IPS-18a (cell line): ENCODE data around the gene LINGO3.
A peak's percentile ranks its signal among the peaks of the same experiment; 100 is the strongest.

Experiments used
- H3K27ac ChIP-seq: one replicate; pipeline ENCODE4 v1.5.1; 2013; ENCODE audit warnings: low read length
- H3K27me3 ChIP-seq: one replicate; pipeline ENCODE4 v1.6.1; 2013; ENCODE audit warnings: mild to moderate bottlenecking, low read length; ENCODE audit not compliant: control insufficient read depth, insufficient read depth
- H3K36me3 ChIP-seq: one replicate; pipeline ENCODE4 v1.6.1; 2013; ENCODE audit warnings: low read depth, low read length; ENCODE audit not compliant: control insufficient read depth
- H3K4me1 ChIP-seq: one replicate; pipeline ENCODE4 v1.6.1; 2013; ENCODE audit warnings: low read depth, low read length; ENCODE audit not compliant: control insufficient read depth
- H3K4me3 ChIP-seq: one replicate; pipeline ENCODE4 v1.5.1; 2013; ENCODE audit warnings: low read length
- H3K9ac ChIP-seq: one replicate; pipeline ENCODE4 v1.6.1; 2013; ENCODE audit warnings: mild to moderate bottlenecking, low read length, moderate library complexity
- H3K9me3 ChIP-seq: one replicate; pipeline ENCODE4 v1.6.1; 2013; ENCODE audit warnings: low read depth, low read length; ENCODE audit not compliant: control insufficient read depth

The LINGO3 gene

GRCh38 chr19:2273356-2274184, 34.4 kb downstream of the LINGO3 start:
- no peaks in the 10 kb centered on the region for H3K9me3 ChIP-seq

GRCh38 chr19:2271234-2272103, 36.5 kb downstream of the LINGO3 start:
- H3K4me3 ChIP-seq: peak overlapping the region; percentile 91
- no peaks in the 10 kb centered on the region for H3K9me3 ChIP-seq
- no peaks in the 10 kb centered on the region for H3K27me3 ChIP-seq
- peak overlapping the region; percentile 92 for H3K9ac ChIP-seq
- no peak overlapping the region for H3K27ac ChIP-seq
- H3K36me3 ChIP-seq: peaks cover 12% of the 10 kb centered on the region
- H3K4me1 ChIP-seq: peaks cover 3% of the 10 kb centered on the region

More at GRCh38 chr19:2273356-2274184, 34.4 kb downstream of the LINGO3 start:
- H3K27ac ChIP-seq: no peak overlapping the region
- peaks cover 3% of the 10 kb centered on the region for H3K4me1 ChIP-seq
- no peaks in the 10 kb centered on the region for H3K27me3 ChIP-seq
- peak overlapping the region; percentile 45 for H3K4me3 ChIP-seq
- peaks cover 12% of the 10 kb centered on the region for H3K36me3 ChIP-seq
- H3K9ac ChIP-seq: no peak overlapping the region

DNA sequence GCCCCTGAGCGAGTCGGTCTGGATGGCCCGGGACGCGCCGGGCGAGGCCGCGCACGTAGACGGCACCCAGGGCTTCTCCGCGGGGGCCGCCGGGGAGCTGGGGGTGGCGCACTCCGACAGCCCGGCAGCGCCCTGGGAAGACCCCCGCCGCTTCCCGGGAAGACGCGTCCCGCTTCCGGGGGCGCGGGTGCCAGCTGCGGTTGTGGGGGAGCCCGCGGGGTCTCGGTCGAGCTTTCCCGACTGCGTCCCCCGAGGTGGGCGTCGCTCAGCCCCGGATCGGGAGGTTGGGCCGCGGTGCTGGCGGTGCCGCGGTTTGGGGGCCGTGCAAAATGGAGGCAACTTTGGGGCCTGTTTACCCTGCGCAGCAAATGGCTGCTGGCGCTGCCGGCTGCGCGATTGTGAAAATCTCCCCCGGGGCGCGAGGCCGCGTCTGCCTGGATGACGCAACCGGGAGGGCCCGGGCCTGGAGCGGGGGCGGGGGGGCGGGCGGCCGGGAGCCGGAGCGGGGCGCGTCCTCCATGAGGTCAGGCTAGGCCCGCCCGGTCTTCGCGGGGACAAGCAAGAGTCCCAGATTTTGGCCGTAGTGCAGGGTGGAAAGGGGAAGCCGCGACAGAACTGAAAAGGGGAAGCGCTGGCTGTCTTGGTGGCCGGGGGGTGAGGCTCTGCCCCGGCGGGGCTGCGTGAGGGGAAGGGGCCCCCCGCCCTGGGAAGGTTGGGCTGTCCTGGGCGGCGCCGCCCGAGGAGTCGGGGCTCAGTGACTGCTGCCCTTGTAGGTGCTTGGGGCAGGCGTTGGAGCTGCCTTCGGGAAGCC, 37.3 kb downstream of the LINGO3 start:
- H3K27ac ChIP-seq: no peak overlapping the region
- peaks cover 12% of the 10 kb centered on the region for H3K36me3 ChIP-seq

DNA sequence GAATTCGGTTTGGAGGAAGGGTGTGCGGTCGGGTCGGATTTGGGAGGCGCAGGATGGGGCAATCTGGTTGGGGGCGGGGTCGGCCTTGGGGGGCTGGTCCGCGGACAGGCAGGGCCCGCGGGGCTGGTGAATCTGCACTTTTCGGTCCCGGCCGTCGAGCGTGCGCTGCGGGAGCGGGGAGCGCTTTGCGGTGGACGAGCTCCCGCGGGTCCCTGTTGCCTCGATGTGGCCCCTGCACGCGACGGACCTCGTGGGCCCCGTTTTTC, 37.9 kb downstream of the LINGO3 start:
- peak overlapping the region; percentile 91 for H3K4me3 ChIP-seq
- H3K36me3 ChIP-seq: peaks cover 12% of the 10 kb centered on the region
- H3K27me3 ChIP-seq: no peaks in the 10 kb centered on the region
- no peaks in the 10 kb centered on the region for H3K9me3 ChIP-seq
- H3K27ac ChIP-seq: peak overlapping the region; percentile 53
- H3K9ac ChIP-seq: peak overlapping the region; percentile 92
- H3K4me1 ChIP-seq: peaks cover 3% of the 10 kb centered on the region

More for the DNA sequence above, 37.3 kb downstream of the LINGO3 start:
- Histone ChIP-seq H3K4me3 (peak overlapping the region; percentile 91), H3K9me3 (no peaks in the 10 kb centered on the region), H3K9ac (peak overlapping the region; percentile 92), H3K27me3 (no peaks in the 10 kb centered on the region), H3K4me1 (peaks cover 3% of the 10 kb centered on the region)

- Histone ChIP-seq H3K27ac (peak overlapping the region; percentile 53), H3K9ac (peak overlapping the region; percentile 92), H3K27me3 (no peaks in the 10 kb centered on the region), H3K4me1 (peaks cover 3% of the 10 kb centered on the region), H3K9me3 (no peaks in the 10 kb centered on the region), H3K36me3 (peaks cover 12% of the 10 kb centered on the region), H3K4me3 (peak overlapping the region; percentile 91)
Observed at GRCh38 chr19:2269244-2270156, 38.5 kb downstream of the LINGO3 start.

DNA sequence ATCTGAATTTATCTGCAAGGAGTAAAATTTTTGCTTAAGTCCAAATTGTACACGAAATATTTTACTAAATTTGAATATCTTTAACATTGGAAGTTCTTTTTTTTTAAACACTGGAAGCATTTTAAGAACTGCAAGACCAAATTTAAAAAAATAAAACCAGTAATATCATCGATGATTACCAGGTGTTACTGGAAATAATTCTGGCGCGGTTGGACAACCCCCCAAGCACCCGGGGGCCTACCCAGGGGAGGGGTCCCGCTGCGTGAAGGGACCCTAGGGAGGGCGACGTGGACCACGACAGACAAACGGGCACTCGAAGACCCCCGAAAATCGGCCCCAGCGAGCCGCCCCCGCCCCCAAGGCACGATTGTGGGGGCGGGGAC, 39.1 kb downstream of the LINGO3 start:
- Histone ChIP-seq H3K9me3 (no peaks in the 10 kb centered on the region), H3K9ac (peak overlapping the region; percentile 64), H3K4me3 (peak overlapping the region; percentile 91), H3K4me1 (peaks cover 3% of the 10 kb centered on the region), H3K36me3 (peaks cover 12% of the 10 kb centered on the region), H3K27me3 (no peaks in the 10 kb centered on the region), H3K27ac (peak overlapping the region; percentile 65)

GRCh38 chr19:2268480-2268830, 39.5 kb downstream of the LINGO3 start:
- peak overlapping the region; percentile 91 for H3K4me3 ChIP-seq
- no peaks in the 10 kb centered on the region for H3K9me3 ChIP-seq
- no peak overlapping the region for H3K27ac ChIP-seq
- H3K4me1 ChIP-seq: peaks cover 3% of the 10 kb centered on the region
- peak overlapping the region; percentile 64 for H3K9ac ChIP-seq
- H3K27me3 ChIP-seq: no peaks in the 10 kb centered on the region
- H3K36me3 ChIP-seq: peaks cover 12% of the 10 kb centered on the region

DNA sequence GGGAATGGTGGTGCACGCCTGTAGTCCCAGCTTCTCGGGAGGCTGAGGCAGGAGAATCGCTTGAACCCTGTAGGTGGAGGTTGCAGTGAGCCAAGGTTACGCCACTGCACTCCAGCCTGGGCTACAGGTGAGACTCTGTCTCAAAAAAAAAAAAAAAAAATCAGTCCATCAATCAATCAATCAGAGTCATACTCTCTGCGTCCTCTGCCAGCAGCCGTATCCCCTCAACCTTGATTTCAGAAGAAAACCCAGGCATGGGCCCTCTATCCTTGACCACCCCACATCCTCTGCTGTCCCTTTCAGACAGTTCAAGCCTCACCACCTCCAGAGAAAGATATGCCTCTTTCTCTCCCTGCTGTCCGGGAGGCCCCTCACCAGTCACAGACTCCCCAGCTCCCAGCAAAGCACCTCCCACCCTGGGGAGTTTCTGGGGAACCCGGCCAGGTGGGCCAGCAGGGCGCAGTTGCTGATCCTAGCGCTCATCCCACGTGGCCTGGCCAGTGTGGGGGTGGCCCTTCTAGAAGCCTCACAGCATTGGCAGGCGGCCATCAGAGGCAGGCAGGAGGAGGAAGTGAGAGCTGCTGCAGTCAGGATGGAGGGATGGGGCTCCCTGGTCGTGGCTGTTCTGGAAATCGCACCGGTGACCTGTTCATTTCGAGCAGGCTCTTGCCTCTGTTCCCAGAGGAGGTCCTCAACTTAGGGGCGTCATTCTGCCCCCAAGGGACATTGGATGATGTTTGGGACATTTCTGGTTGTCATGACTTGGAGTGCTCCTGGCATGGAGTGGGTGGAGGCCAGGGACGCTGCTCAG, 41.6 kb downstream of the LINGO3 start:
- no peaks in the 10 kb centered on the region for H3K36me3 ChIP-seq
- no peak overlapping the region for H3K27ac ChIP-seq
- no peaks in the 10 kb centered on the region for H3K4me1 ChIP-seq
- H3K4me3 ChIP-seq: no peak overlapping the region
- H3K9ac ChIP-seq: no peak overlapping the region
- no peaks in the 10 kb centered on the region for H3K27me3 ChIP-seq
- no peaks in the 10 kb centered on the region for H3K9me3 ChIP-seq

- Histone ChIP-seq H3K9ac (no peak overlapping the region), H3K4me1 (no peaks in the 10 kb centered on the region), H3K27ac (no peak overlapping the region), H3K9me3 (no peaks in the 10 kb centered on the region), H3K27me3 (no peaks in the 10 kb centered on the region), H3K36me3 (no peaks in the 10 kb centered on the region), H3K4me3 (no peak overlapping the region)
Observed at GRCh38 chr19:2261438-2262172, 46.3 kb downstream of the LINGO3 start.
